Stimulated activated naive CD8-positive, alpha-beta T cell treated with anti-CD3 and anti-CD28 coated beads, Interleukin-15, amount 100 ng/mL, for 72 hours (primary cell): ENCODE measurements around the gene DPYD.

Experiments used
- ATAC-seq: fragments of 150-1000 bp; cut with Tn5 transposase; 2 replicates; pipeline ENCODE4 v1.10.0; 2021; ENCODE audit warnings: mild to moderate bottlenecking, moderate library complexity
- DNase-seq, 2 donors: peaks; one replicate each; pipeline ENCODE4 v3.0.0; 2021 to 2022
- H3K27ac Mint-ChIP-seq, 2 donors: one replicate each; pipeline ENCODE4 v1.8.0; 2022; ENCODE audit warnings: mild to moderate bottlenecking in 2 of 2, mixed read lengths in 2 of 2, moderate library complexity in 2 of 2
- H3K27me3 Mint-ChIP-seq: one replicate; pipeline ENCODE4 v1.8.0; 2022; ENCODE audit warnings: mixed read lengths
- H3K4me1 Mint-ChIP-seq: one replicate; pipeline ENCODE4 v1.8.0; 2022; ENCODE audit warnings: mild to moderate bottlenecking, mixed read lengths
- H3K4me3 Mint-ChIP-seq, 2 donors: one replicate each; pipeline ENCODE4 v1.8.0; 2022; ENCODE audit warnings: mild to moderate bottlenecking in 2 of 2, mixed read lengths in 2 of 2, moderate library complexity in 1 of 2
- H3K9me3 Mint-ChIP-seq, 2 donors: one replicate each; pipeline ENCODE4 v1.8.0; 2022; ENCODE audit warnings: mixed read lengths in 2 of 2

The DPYD gene

GRCh38 chr1:97501628-97502027 lies 419.2 kb downstream of the DPYD start:
- ATAC-seq: no peak
- DNase-seq: no peak
- H3K27ac Mint-ChIP-seq: no peak overlapping the region
- no peaks in the 10 kb centered on the region for H3K9me3 Mint-ChIP-seq
- H3K4me1 Mint-ChIP-seq: peaks cover 7% of the 10 kb centered on the region
- H3K4me3 Mint-ChIP-seq: no peak overlapping the region
- no peaks in the 10 kb centered on the region for H3K27me3 Mint-ChIP-seq

- H3K9me3 Mint-ChIP-seq: no peaks in the 10 kb centered on the region
- no peak overlapping the region for H3K27ac Mint-ChIP-seq
- H3K27me3 Mint-ChIP-seq: no peaks in the 10 kb centered on the region
- DNase-seq (no peak), ATAC-seq (no peak)
- peaks cover 4% of the 10 kb centered on the region for H3K4me1 Mint-ChIP-seq
- H3K4me3 Mint-ChIP-seq: no peak overlapping the region
Measured at GRCh38 chr1:97500760-97501159, 420.1 kb downstream of the DPYD start.

GRCh38 chr1:97499667-97500066 lies 421.2 kb downstream of the DPYD start:
- no peak overlapping the region for H3K27ac Mint-ChIP-seq
- no peak overlapping the region for H3K4me3 Mint-ChIP-seq
- no peak for DNase-seq
- H3K4me1 Mint-ChIP-seq: no peaks in the 10 kb centered on the region
- no peaks in the 10 kb centered on the region for H3K27me3 Mint-ChIP-seq
- ATAC-seq: no peak
- no peaks in the 10 kb centered on the region for H3K9me3 Mint-ChIP-seq

GRCh38 chr1:97489834-97490233 lies 431.0 kb downstream of the DPYD start:
- H3K27ac Mint-ChIP-seq: no peak overlapping the region
- no peaks in the 10 kb centered on the region for H3K27me3 Mint-ChIP-seq
- no peak overlapping the region for H3K4me3 Mint-ChIP-seq
- DNase-seq (no peak), ATAC-seq (no peak)
- H3K9me3 Mint-ChIP-seq: no peaks in the 10 kb centered on the region
- no peaks in the 10 kb centered on the region for H3K4me1 Mint-ChIP-seq

- DNase-seq: no peak
- no peak overlapping the region for H3K27ac Mint-ChIP-seq
- no peak overlapping the region for H3K4me3 Mint-ChIP-seq
- no peak for ATAC-seq
- no peaks in the 10 kb centered on the region for H3K4me1 Mint-ChIP-seq
- no peaks in the 10 kb centered on the region for H3K27me3 Mint-ChIP-seq
- H3K9me3 Mint-ChIP-seq: no peaks in the 10 kb centered on the region
Measured at GRCh38 chr1:97488530-97488929, 432.3 kb downstream of the DPYD start.

- no peak overlapping the region for H3K4me3 Mint-ChIP-seq
- DNase-seq (no peak), ATAC-seq (no peak)
- H3K27ac Mint-ChIP-seq: no peak overlapping the region
- peaks cover 7% of the 10 kb centered on the region in 2 donors for H3K9me3 Mint-ChIP-seq
- no peaks in the 10 kb centered on the region for H3K27me3 Mint-ChIP-seq
- no peaks in the 10 kb centered on the region for H3K4me1 Mint-ChIP-seq
Measured at GRCh38 chr1:97482022-97482421, 438.8 kb downstream of the DPYD start.

- ATAC-seq: no peak
- no peak for DNase-seq
- H3K9me3 Mint-ChIP-seq: peaks cover 14 to 32% of the 10 kb centered on the region in 2 donors
- no peaks in the 10 kb centered on the region for H3K4me1 Mint-ChIP-seq
- no peak overlapping the region for H3K27ac Mint-ChIP-seq
- no peaks in the 10 kb centered on the region for H3K27me3 Mint-ChIP-seq
- no peak overlapping the region for H3K4me3 Mint-ChIP-seq
Measured at GRCh38 chr1:97467445-97467844, 453.4 kb downstream of the DPYD start.

GRCh38 chr1:97464305-97464704 lies 456.5 kb downstream of the DPYD start:
- H3K4me3 Mint-ChIP-seq: no peak overlapping the region
- H3K9me3 Mint-ChIP-seq: peaks cover 14 to 32% of the 10 kb centered on the region in 2 donors
- DNase-seq (no peak), ATAC-seq (no peak)
- no peaks in the 10 kb centered on the region for H3K4me1 Mint-ChIP-seq
- no peak overlapping the region for H3K27ac Mint-ChIP-seq
- H3K27me3 Mint-ChIP-seq: no peaks in the 10 kb centered on the region

GRCh38 chr1:97461782-97462181 lies 459.1 kb downstream of the DPYD start:
- ATAC-seq (no peak), DNase-seq (no peak)
- peaks cover 14 to 25% of the 10 kb centered on the region in 2 donors for H3K9me3 Mint-ChIP-seq
- no peaks in the 10 kb centered on the region for H3K4me1 Mint-ChIP-seq
- H3K4me3 Mint-ChIP-seq: no peak overlapping the region
- H3K27ac Mint-ChIP-seq: no peak overlapping the region
- H3K27me3 Mint-ChIP-seq: no peaks in the 10 kb centered on the region

- H3K4me3 Mint-ChIP-seq: no peak overlapping the region
- H3K9me3 Mint-ChIP-seq: peaks cover 0 to 4% of the 10 kb centered on the region in 2 donors
- H3K4me1 Mint-ChIP-seq: no peaks in the 10 kb centered on the region
- H3K27me3 Mint-ChIP-seq: no peaks in the 10 kb centered on the region
- ATAC-seq: no peak
- no peak for DNase-seq
- no peak overlapping the region for H3K27ac Mint-ChIP-seq
Measured at GRCh38 chr1:97457446-97458089, 463.3 kb downstream of the DPYD start.

- peaks cover 0 to 4% of the 10 kb centered on the region in 2 donors for H3K9me3 Mint-ChIP-seq
- H3K27me3 Mint-ChIP-seq: no peaks in the 10 kb centered on the region
- no peak overlapping the region for H3K4me3 Mint-ChIP-seq
- ATAC-seq (no peak), DNase-seq (no peak)
- no peaks in the 10 kb centered on the region for H3K4me1 Mint-ChIP-seq
- H3K27ac Mint-ChIP-seq: no peak overlapping the region
Measured at GRCh38 chr1:97451944-97452343, 468.9 kb downstream of the DPYD start.

- Mint-ChIP-seq H3K27ac (no peak overlapping the region), H3K4me1 (no peaks in the 10 kb centered on the region), H3K9me3 (peaks cover 0 to 4% of the 10 kb centered on the region in 2 donors), H3K27me3 (no peaks in the 10 kb centered on the region), H3K4me3 (no peak overlapping the region)
- ATAC-seq: no peak
- DNase-seq: no peak
Measured at GRCh38 chr1:97451046-97451826, 469.6 kb downstream of the DPYD start.

- no peaks in the 10 kb centered on the region for H3K9me3 Mint-ChIP-seq
- no peaks in the 10 kb centered on the region for H3K27me3 Mint-ChIP-seq
- DNase-seq (no peak), ATAC-seq (no peak)
- no peaks in the 10 kb centered on the region for H3K4me1 Mint-ChIP-seq
- no peak overlapping the region for H3K27ac Mint-ChIP-seq
- no peak overlapping the region for H3K4me3 Mint-ChIP-seq
Measured at GRCh38 chr1:97441966-97442365, 478.9 kb downstream of the DPYD start.

- H3K4me3 Mint-ChIP-seq: no peak overlapping the region
- DNase-seq (no peak), ATAC-seq (no peak)
- H3K27ac Mint-ChIP-seq: no peak overlapping the region
- no peaks in the 10 kb centered on the region for H3K27me3 Mint-ChIP-seq
- no peaks in the 10 kb centered on the region for H3K4me1 Mint-ChIP-seq
- H3K9me3 Mint-ChIP-seq: no peaks in the 10 kb centered on the region
Measured at GRCh38 chr1:97433824-97434177, 487.0 kb downstream of the DPYD start.

- Mint-ChIP-seq H3K4me1 (no peaks in the 10 kb centered on the region), H3K27me3 (no peaks in the 10 kb centered on the region), H3K4me3 (no peak overlapping the region), H3K9me3 (no peaks in the 10 kb centered on the region), H3K27ac (no peak overlapping the region)
- ATAC-seq: no peak
- no peak for DNase-seq
Measured at GRCh38 chr1:97433094-97433823, 487.6 kb downstream of the DPYD start.

- Mint-ChIP-seq H3K27ac (no peak overlapping the region), H3K9me3 (no peaks in the 10 kb centered on the region), H3K4me1 (peaks cover 7% of the 10 kb centered on the region), H3K4me3 (no peak overlapping the region), H3K27me3 (no peaks in the 10 kb centered on the region)
- ATAC-seq (no peak), DNase-seq (no peak)
Measured at GRCh38 chr1:97427371-97427770, 493.5 kb downstream of the DPYD start.
